HG02623 (cell line): Measurements from ENCODE around the gene FCN2.
A peak's percentile ranks its signal among the peaks of the same experiment; 100 is the strongest.

ENCODE experiments used
- ATAC-seq: cut with Tn5 transposase; IDR thresholded peaks from one replicate; pipeline ENCODE4 v1.9.1; 2021; ENCODE audit warnings: moderate library complexity; ENCODE audit not compliant: unreplicated experiment

Gene FCN2

GRCh38 chr9:134929193-134930158 is 48.9 kb downstream of the FCN2 start:
- ATAC-seq, result no peak

- ATAC-seq, result peak; percentile 40
These were observed 49.8 kb downstream of the FCN2 start for GRCh38 chr9:134930398-134930797.

- no peak for ATAC-seq
These were observed 51.6 kb downstream of the FCN2 start for GRCh38 chr9:134932171-134932570.

GRCh38 chr9:134932606-134933005 is 52.0 kb downstream of the FCN2 start:
- ATAC-seq, result no peak

- no peak for ATAC-seq
These were observed 52.6 kb downstream of the FCN2 start for GRCh38 chr9:134933076-134933659.

- no peak for ATAC-seq
These were observed 54.5 kb downstream of the FCN2 start for GRCh38 chr9:134935056-134935640.

GRCh38 chr9:134935701-134936345 is 55.2 kb downstream of the FCN2 start:
- ATAC-seq, result no peak

- ATAC-seq, result no peak
These were observed 55.9 kb downstream of the FCN2 start for GRCh38 chr9:134936346-134937163.
